B cell (primary cell): ENCODE results near the gene RAI14. TPM values are rescaled to one million over a fixed set of nuclear protein-coding genes. Genes with fewer than 3 reads are reported as not detected.

Experiments
- ATAC-seq: fragments of 200-7000 bp; cut with Tn5 transposase; one replicate; pipeline ENCODE4 v1.10.0; 2021; ENCODE audit warnings: low read depth, mild to moderate bottlenecking, moderate number of reproducible peaks, moderate library complexity
- CTCF ChIA-PET: fragments of 350-600 bp; sonication (Branson Sonifier 250); formaldehyde crosslinking; loops from one replicate; lab custom pipeline; 2021; ENCODE audit warnings: antibody characterized with exemption, inconsistent platforms; lab: Charles Lee
- POLR2A ChIA-PET: fragments of 350-600 bp; sonication (Branson Sonifier 250); formaldehyde crosslinking; loops from one replicate; lab custom pipeline; 2021; ENCODE audit warnings: antibody characterized with exemption; lab: Charles Lee
- DNase-seq: peaks from one replicate; pipeline ENCODE4 v3.0.0; 2013
- H2AFZ ChIP-seq: 2 replicates; pipeline ENCODE4 v1.6.1; 2012; ENCODE audit warnings: mild to moderate bottlenecking, low read depth, low read length; ENCODE audit not compliant: insufficient read depth, poor library complexity, severe bottlenecking
- H3K27ac ChIP-seq, 2 donors: 1 replicate in 1 of 2; 2 replicates in 1 of 2; pipeline ENCODE4 v1.5.1; 2012 to 2013; ENCODE audit warnings: low read length in 2 of 2, mild to moderate bottlenecking in 2 of 2, moderate library complexity in 1 of 2
- H3K27me3 ChIP-seq, 4 experiments: fragments of 200-600 bp in 1 of 4; sonication (generic) in 1 of 4; replicated peaks in 1 of 4; 1 replicate in 2 of 4; 2 replicates in 2 of 4; pipeline versions ENCODE4 v1.6.1 to v1.7.0; 2013 to 2016; ENCODE audit warnings: low read length in 3 of 4, mild to moderate bottlenecking in 2 of 4, mixed read lengths in 1 of 4, moderate library complexity in 1 of 4; ENCODE audit not compliant: insufficient read depth in 4 of 4, control insufficient read depth in 3 of 4; ENCODE audit errors: control extremely low read depth in 1 of 4
- H3K36me3 ChIP-seq, 2 experiments: replicated peaks in 1 of 2; 1 replicate in 1 of 2; 2 replicates in 1 of 2; pipeline versions ENCODE4 v1.6.1 to v1.7.1; 2013; ENCODE audit warnings: low read length in 1 of 2; ENCODE audit not compliant: insufficient read depth in 2 of 2, control insufficient read depth in 1 of 2; ENCODE audit errors: control extremely low read depth in 1 of 2, extremely low read depth in 1 of 2
- H3K4me1 ChIP-seq, 2 donors: fragments of 200-600 bp in 1 of 2; sonication (generic) in 1 of 2; 1 replicate in 1 of 2; 2 replicates in 1 of 2; pipeline versions ENCODE4 v1.5.1 to v1.6.1; 2013 to 2017; ENCODE audit warnings: low read length in 2 of 2; ENCODE audit not compliant: control insufficient read depth in 2 of 2, insufficient read depth in 2 of 2
- H3K4me2 ChIP-seq: replicated peaks from 2 replicates; pipeline ENCODE3; 2012; ENCODE audit warnings: mild to moderate bottlenecking, low read depth, low read length; ENCODE audit not compliant: poor library complexity, severe bottlenecking
- H3K4me3 ChIP-seq, 5 experiments: fragments of 200-600 bp in 1 of 5; sonication (generic) in 1 of 5; 1 replicate in 3 of 5; 2 replicates in 2 of 5; pipeline versions ENCODE4 v1.5.1 to v1.7.0; 2011 to 2016; ENCODE audit warnings: low read length in 4 of 5, mild to moderate bottlenecking in 4 of 5, low read depth in 2 of 5, control low read depth in 1 of 5, moderate library complexity in 1 of 5; ENCODE audit not compliant: insufficient read depth in 1 of 5; ENCODE audit errors: control extremely low read depth in 1 of 5, extremely low read depth in 1 of 5
- H3K79me2 ChIP-seq: fragments of 200-600 bp; sonication (generic); one replicate; pipeline ENCODE4 v1.6.0; 2016; ENCODE audit warnings: low read length; ENCODE audit not compliant: control insufficient read depth, insufficient read depth
- H3K9ac ChIP-seq: fragments of 200-600 bp; sonication (generic); 2 replicates; pipeline ENCODE4 v1.6.1; 2017; ENCODE audit warnings: mild to moderate bottlenecking, low read length, moderate library complexity
- H3K9me3 ChIP-seq, 3 donors: one replicate each; pipeline versions ENCODE4 v1.6.1 to v1.7.1; 2013; ENCODE audit warnings: low read length in 2 of 3; ENCODE audit not compliant: control insufficient read depth in 2 of 3, insufficient read depth in 1 of 3; ENCODE audit errors: control extremely low read depth in 1 of 3
- H4K20me1 ChIP-seq: 2 replicates; pipeline ENCODE4 v1.6.0; 2012; ENCODE audit warnings: mild to moderate bottlenecking, low read length; ENCODE audit not compliant: insufficient read depth, control insufficient read depth, poor library complexity, severe bottlenecking
- H3K27ac Mint-ChIP-seq: one replicate; pipeline ENCODE4 v1.8.0; 2021; ENCODE audit warnings: mixed read lengths
- H3K27me3 Mint-ChIP-seq: one replicate; pipeline ENCODE4 v1.8.0; 2021; ENCODE audit warnings: mixed read lengths
- H3K4me1 Mint-ChIP-seq: one replicate; pipeline ENCODE4 v1.8.0; 2021; ENCODE audit warnings: mixed read lengths
- H3K4me3 Mint-ChIP-seq: one replicate; pipeline ENCODE4 v1.8.0; 2021; ENCODE audit warnings: mixed read lengths
- H3K9me3 Mint-ChIP-seq: one replicate; pipeline ENCODE4 v1.8.0; 2022; ENCODE audit warnings: mixed read lengths; ENCODE audit not compliant: insufficient read depth
- EZH2 ChIP-seq: IDR thresholded peaks from 2 replicates; pipeline ENCODE4 v1.6.1; 2012; ENCODE audit warnings: borderline replicate concordance, low read depth, mild to moderate bottlenecking, moderate library complexity, low read length; ENCODE audit not compliant: insufficient read depth, poor library complexity, severe bottlenecking
- WGBS: methylation state at CpG from one replicate; pipeline ENCODE4 v1.1.5; 2013; ENCODE audit warnings: missing lambda C conversion rate; ENCODE audit not compliant: insufficient coverage; 5-methylcytosine and 5-hydroxymethylcytosine counted together
- intact Hi-C: fragments of 100-400 bp; cut with micrococcal nuclease; formaldehyde crosslinking; loops from one replicate; pipeline ENCODE4 v1.10.0; 2022
- polyA plus RNA-seq: library from polyadenylated mRNA; depleted of rRNA; stranded (reverse); fragments of >200 nt; gene quantifications from 2 replicates; pipeline ENCODE4 v1.2.3, GENCODE V29; 2012
- total RNA-seq, 2 donors: library from RNA; stranded (reverse); fragments of 120-200 nt in 1 of 2; gene quantifications; 1 replicate in 1 of 2; 2 replicates in 1 of 2; pipeline versions ENCODE4 v1.2.3 to v1.2.4, GENCODE V29; 2013 to 2022
- TF ChIP-seq, protein P1 (sequence below): fragments of 200-600 bp; IDR thresholded peaks from one replicate; pipeline ENCODE4 v1.8.0; 2022; ENCODE audit warnings: antibody characterized with exemption, mild to moderate bottlenecking

The RAI14 gene
- total and polyA plus RNA-seq, 2 donors (not counting 1 experiment from before 2014, with no cell fraction given): 0.55 to 1.9 TPM

DNA sequence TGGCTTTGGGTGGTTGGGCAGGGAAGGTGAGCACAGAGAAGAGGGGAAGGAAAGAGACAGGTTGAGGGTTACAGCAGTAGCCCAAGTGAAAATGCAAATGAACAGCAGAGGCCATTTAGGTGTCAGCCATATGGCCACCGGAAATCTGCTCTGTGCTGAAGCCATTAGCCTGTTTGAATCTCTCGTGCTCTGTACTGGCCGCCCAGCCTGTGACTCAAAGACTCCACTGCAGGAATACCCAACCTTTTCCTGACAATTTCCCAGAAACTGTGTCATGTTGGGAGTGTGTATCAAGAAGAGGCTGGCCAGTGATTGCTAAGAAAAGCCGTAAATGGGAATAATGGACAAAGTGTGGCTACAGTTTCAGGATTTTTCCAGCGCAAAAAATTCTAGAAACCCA lies 35.9 kb upstream of the RAI14 start:
- no peak overlapping the region for H3K27ac Mint-ChIP-seq
- H3K4me1 ChIP-seq: no peaks in the 10 kb centered on the region
- H3K4me3 ChIP-seq: no peak overlapping the region
- H3K9me3 ChIP-seq: no peaks in the 10 kb centered on the region
- no peaks in the 10 kb centered on the region for H4K20me1 ChIP-seq
- H3K4me2 ChIP-seq: no peak overlapping the region
- ATAC-seq: no peak
- no peak overlapping the region for H2AFZ ChIP-seq
- intact Hi-C loops: no loop called here
- H3K4me1 Mint-ChIP-seq: no peaks in the 10 kb centered on the region
- CTCF ChIA-PET: no interaction called here
- no peaks in the 10 kb centered on the region for H3K27me3 ChIP-seq
- H3K9ac ChIP-seq: no peak overlapping the region
- POLR2A ChIA-PET: no interaction called here
- H3K27ac ChIP-seq: no peak overlapping the region
- 93% methylated on average over 5 of the region's 5 CpGs for WGBS
- TF ChIP-seq EZH2: no peak
- TF ChIP-seq, protein P1, sequence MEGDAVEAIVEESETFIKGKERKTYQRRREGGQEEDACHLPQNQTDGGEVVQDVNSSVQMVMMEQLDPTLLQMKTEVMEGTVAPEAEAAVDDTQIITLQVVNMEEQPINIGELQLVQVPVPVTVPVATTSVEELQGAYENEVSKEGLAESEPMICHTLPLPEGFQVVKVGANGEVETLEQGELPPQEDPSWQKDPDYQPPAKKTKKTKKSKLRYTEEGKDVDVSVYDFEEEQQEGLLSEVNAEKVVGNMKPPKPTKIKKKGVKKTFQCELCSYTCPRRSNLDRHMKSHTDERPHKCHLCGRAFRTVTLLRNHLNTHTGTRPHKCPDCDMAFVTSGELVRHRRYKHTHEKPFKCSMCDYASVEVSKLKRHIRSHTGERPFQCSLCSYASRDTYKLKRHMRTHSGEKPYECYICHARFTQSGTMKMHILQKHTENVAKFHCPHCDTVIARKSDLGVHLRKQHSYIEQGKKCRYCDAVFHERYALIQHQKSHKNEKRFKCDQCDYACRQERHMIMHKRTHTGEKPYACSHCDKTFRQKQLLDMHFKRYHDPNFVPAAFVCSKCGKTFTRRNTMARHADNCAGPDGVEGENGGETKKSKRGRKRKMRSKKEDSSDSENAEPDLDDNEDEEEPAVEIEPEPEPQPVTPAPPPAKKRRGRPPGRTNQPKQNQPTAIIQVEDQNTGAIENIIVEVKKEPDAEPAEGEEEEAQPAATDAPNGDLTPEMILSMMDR: no peak
- no peak for DNase-seq
- no peaks in the 10 kb centered on the region for H3K79me2 ChIP-seq
- H3K4me3 Mint-ChIP-seq: no peak overlapping the region
- no peaks in the 10 kb centered on the region for H3K9me3 Mint-ChIP-seq
- no peaks in the 10 kb centered on the region for H3K36me3 ChIP-seq
- H3K27me3 Mint-ChIP-seq: peaks cover 3% of the 10 kb centered on the region

DNA sequence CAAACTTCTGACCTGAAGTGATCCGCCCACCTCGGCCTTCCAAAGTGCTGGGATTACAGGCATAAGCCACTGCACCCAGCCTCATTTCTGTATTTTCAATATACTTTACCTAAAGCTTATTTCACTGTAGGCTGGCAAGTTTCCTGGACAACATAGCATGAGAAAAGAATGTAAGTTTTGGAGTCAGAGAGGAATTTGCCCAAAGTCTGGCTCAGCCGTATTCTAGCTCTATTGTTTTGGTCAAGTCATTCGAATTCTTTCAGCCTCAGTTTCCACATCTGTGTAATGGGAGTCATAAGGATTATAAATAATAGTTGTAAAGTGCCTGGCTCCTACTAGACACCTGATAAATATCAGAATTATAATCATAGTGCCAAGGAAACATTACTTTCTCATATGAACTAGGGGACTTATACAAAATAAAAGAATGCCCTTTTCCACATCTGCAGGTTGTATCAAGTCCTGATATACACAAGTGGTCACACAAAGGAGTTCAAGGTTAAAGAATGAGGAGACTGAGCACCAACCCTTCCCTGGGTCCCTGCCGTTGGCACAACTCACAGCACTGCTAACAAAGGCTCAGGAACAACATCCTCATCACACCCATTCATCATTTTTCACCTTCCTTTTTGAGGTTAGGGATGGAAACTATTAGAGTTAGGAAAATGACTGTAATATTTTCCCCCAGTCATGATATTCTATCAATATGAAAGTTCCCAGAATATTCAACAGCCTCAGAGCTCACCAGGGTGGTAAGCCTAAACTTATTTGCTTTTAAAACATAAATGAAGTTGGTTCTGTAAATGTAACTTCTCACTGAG lies 34.6 kb upstream of the RAI14 start:
- H3K36me3 ChIP-seq: no peaks in the 10 kb centered on the region
- no peaks in the 10 kb centered on the region for H3K9me3 ChIP-seq
- H3K4me1 Mint-ChIP-seq: no peaks in the 10 kb centered on the region
- CTCF ChIA-PET: no interaction called here
- intact Hi-C loops: no loop called here
- H3K4me2 ChIP-seq: no peak overlapping the region
- no peaks in the 10 kb centered on the region for H4K20me1 ChIP-seq
- H2AFZ ChIP-seq: no peak overlapping the region
- no peak for TF ChIP-seq EZH2
- TF ChIP-seq, protein P1: no peak
- DNase-seq: no peak
- no peak overlapping the region for H3K4me3 ChIP-seq
- no peak overlapping the region for H3K9ac ChIP-seq
- H3K27me3 ChIP-seq: no peaks in the 10 kb centered on the region
- no peak overlapping the region for H3K27ac Mint-ChIP-seq
- H3K4me1 ChIP-seq: no peaks in the 10 kb centered on the region
- no peak overlapping the region for H3K27ac ChIP-seq
- no peak overlapping the region for H3K4me3 Mint-ChIP-seq
- H3K9me3 Mint-ChIP-seq: no peaks in the 10 kb centered on the region
- H3K27me3 Mint-ChIP-seq: peaks cover 3% of the 10 kb centered on the region
- no CpG with 5 or more reads among the region's 5 CpGs for WGBS
- ATAC-seq: no peak
- no peaks in the 10 kb centered on the region for H3K79me2 ChIP-seq
- POLR2A ChIA-PET: no interaction called here
